OCI-LY1 (cell line): ENCODE measurements around the gene CHRM5.

Source experiments
- H2AFZ ChIP-seq: fragments of 200-600 bp; sonication (generic), shearing (Covaris generic); 2 replicates; pipeline ENCODE4 v1.6.0; 2014; ENCODE audit warnings: antibody characterized with exemption, mild to moderate bottlenecking, low read length
- H3F3A ChIP-seq: fragments of 200-600 bp; sonication (generic), shearing (Covaris generic); 2 replicates; pipeline ENCODE4 v1.6.0; 2014; ENCODE audit warnings: mild to moderate bottlenecking, antibody characterized with exemption, low read length, moderate library complexity; ENCODE audit not compliant: insufficient read depth
- H3K27ac ChIP-seq: fragments of 200-600 bp; sonication (generic); 2 replicates; pipeline ENCODE4 v1.5.1; 2014; ENCODE audit warnings: low read length, mixed run types, mild to moderate bottlenecking, low read depth; ENCODE audit not compliant: poor library complexity, severe bottlenecking
- H3K27me3 ChIP-seq: fragments of 200-600 bp; sonication (generic); 2 replicates; pipeline ENCODE4 v1.6.0; 2014; ENCODE audit warnings: antibody characterized with exemption, mild to moderate bottlenecking, low read length, moderate library complexity; ENCODE audit not compliant: insufficient read depth
- H3K36me3 ChIP-seq: fragments of 200-600 bp; sonication (generic); 2 replicates; pipeline ENCODE4 v1.6.1; 2014; ENCODE audit warnings: mild to moderate bottlenecking, antibody characterized with exemption, low read length, moderate library complexity, mixed read lengths; ENCODE audit not compliant: insufficient read depth
- H3K4me1 ChIP-seq: fragments of 200-600 bp; sonication (generic); 2 replicates; pipeline ENCODE4 v1.5.1; 2014; ENCODE audit warnings: mild to moderate bottlenecking, low read length, moderate library complexity; ENCODE audit not compliant: insufficient read depth, severe bottlenecking
- H3K4me2 ChIP-seq: fragments of 200-600 bp; sonication (generic), shearing (Covaris generic); 2 replicates; pipeline ENCODE4 v1.6.1; 2014; ENCODE audit warnings: low read length
- H3K4me3 ChIP-seq: fragments of 200-600 bp; sonication (generic); 2 replicates; pipeline ENCODE4 v1.5.1; 2014; ENCODE audit warnings: low read length, low read depth, mild to moderate bottlenecking, mixed read lengths; ENCODE audit not compliant: poor library complexity, severe bottlenecking
- H3K79me2 ChIP-seq: fragments of 200-600 bp; shearing (Covaris generic); 2 replicates; pipeline ENCODE4 v1.6.1; 2016; ENCODE audit warnings: mixed run types, low read length, mixed read lengths; ENCODE audit not compliant: insufficient read depth
- H3K9ac ChIP-seq: fragments of 200-600 bp; sonication (generic), shearing (Covaris generic); 2 replicates; pipeline ENCODE4 v1.6.1; 2014; ENCODE audit warnings: mild to moderate bottlenecking, low read length, mixed read lengths
- H3K9me2 ChIP-seq: fragments of 200-600 bp; sonication (generic), shearing (Covaris generic); 2 replicates; pipeline ENCODE4 v1.6.1; 2014; ENCODE audit warnings: low read depth, mild to moderate bottlenecking, low read length, mixed read lengths
- H3K9me3 ChIP-seq: fragments of 200-600 bp; shearing (Covaris generic); 2 replicates; pipeline ENCODE4 v1.6.1; 2014; ENCODE audit warnings: low read length, mixed read lengths
- H4K20me1 ChIP-seq: fragments of 200-600 bp; sonication (generic), shearing (Covaris generic); 2 replicates; pipeline ENCODE4 v1.6.0; 2016; ENCODE audit warnings: mild to moderate bottlenecking, low read length; ENCODE audit not compliant: insufficient read depth
- EZH2 ChIP-seq: fragments of 200-600 bp; sonication (generic), shearing (Covaris generic); IDR thresholded peaks from 2 replicates; pipeline ENCODE4 v1.8.0; 2017; ENCODE audit warnings: borderline replicate concordance, mixed run types, mild to moderate bottlenecking, antibody characterized with exemption, low read length, moderate library complexity, mixed read lengths
- TF ChIP-seq, protein P1 (sequence below): fragments of 200-600 bp; sonication (generic), shearing (Covaris generic); IDR thresholded peaks from 2 replicates; pipeline ENCODE4 v1.5.1; 2017; ENCODE audit warnings: mild to moderate bottlenecking, antibody characterized with exemption, low read length, moderate library complexity, mixed read lengths

CHRM5 gene

DNA sequence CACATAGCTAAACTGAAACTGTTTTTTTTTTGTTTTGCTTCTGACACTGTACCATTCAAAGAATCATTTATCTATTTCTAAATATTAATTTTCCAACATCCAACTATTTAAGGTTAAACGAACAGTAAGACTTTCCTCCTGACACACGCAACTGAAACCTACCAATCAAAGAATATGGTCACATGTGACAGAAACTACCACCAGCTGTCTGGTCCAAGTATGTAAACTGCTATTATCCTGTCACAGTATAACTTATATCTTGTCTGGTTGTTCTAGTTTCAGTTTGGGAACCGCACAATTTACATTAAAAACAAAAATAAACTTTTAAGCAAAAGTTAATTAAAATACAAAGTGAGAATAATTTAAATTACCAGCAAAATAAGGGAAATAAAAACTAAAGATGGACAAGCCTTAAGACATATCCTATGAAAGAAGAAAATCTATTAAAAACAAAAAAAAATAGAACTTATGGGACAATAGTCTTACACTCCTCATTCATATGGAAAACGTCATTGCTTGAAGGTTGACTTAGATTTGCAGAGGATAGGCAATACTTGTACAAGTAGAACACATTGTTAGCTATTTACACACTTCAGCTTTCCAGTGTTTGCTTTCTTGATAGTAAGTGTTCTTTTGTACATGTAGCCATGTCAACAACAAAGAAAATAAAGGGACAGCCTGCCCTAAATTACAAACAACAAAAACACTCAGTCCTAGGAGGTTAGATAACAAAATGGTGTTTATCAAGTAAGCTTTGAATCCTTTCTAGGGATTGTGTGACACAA lies 26.8 kb upstream of the CHRM5 start:
- Histone ChIP-seq H3K9ac (no peak overlapping the region), H3K27ac (no peak overlapping the region), H3K27me3 (no peaks in the 10 kb centered on the region), H3K79me2 (no peaks in the 10 kb centered on the region), H3K9me2 (no peaks in the 10 kb centered on the region), H3K4me1 (no peaks in the 10 kb centered on the region), H2AFZ (no peak overlapping the region), H3K9me3 (no peaks in the 10 kb centered on the region), H3K36me3 (no peaks in the 10 kb centered on the region), H3F3A (no peaks in the 10 kb centered on the region), H4K20me1 (no peaks in the 10 kb centered on the region), H3K4me3 (no peak overlapping the region), H3K4me2 (no peak overlapping the region)
- no peak for TF ChIP-seq EZH2
- TF ChIP-seq, protein P1, sequence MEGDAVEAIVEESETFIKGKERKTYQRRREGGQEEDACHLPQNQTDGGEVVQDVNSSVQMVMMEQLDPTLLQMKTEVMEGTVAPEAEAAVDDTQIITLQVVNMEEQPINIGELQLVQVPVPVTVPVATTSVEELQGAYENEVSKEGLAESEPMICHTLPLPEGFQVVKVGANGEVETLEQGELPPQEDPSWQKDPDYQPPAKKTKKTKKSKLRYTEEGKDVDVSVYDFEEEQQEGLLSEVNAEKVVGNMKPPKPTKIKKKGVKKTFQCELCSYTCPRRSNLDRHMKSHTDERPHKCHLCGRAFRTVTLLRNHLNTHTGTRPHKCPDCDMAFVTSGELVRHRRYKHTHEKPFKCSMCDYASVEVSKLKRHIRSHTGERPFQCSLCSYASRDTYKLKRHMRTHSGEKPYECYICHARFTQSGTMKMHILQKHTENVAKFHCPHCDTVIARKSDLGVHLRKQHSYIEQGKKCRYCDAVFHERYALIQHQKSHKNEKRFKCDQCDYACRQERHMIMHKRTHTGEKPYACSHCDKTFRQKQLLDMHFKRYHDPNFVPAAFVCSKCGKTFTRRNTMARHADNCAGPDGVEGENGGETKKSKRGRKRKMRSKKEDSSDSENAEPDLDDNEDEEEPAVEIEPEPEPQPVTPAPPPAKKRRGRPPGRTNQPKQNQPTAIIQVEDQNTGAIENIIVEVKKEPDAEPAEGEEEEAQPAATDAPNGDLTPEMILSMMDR: no peak

DNA sequence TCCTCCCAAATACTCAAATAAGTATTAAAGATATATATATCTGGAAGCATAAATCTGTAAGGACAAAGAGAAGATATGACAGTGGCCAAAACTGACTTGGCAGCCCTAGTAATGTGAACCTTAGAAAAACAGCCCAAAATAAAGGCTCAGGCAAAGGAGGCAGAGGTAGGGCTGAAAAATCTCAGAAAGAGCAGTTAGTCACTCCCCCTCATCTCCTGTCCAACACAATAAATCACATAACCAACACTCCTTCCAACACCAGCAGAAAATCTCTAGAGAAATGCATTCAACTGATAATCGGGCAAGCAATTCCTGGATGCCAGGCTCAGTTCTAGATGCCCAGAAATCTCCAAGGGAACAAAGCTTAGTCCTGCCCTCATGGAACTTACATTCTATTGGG lies 22.1 kb upstream of the CHRM5 start:
- Histone ChIP-seq H3K4me1 (no peaks in the 10 kb centered on the region), H3K9me3 (no peaks in the 10 kb centered on the region), H3F3A (no peaks in the 10 kb centered on the region), H3K79me2 (no peaks in the 10 kb centered on the region), H3K27ac (no peak overlapping the region), H3K36me3 (no peaks in the 10 kb centered on the region), H3K27me3 (no peaks in the 10 kb centered on the region), H2AFZ (no peak overlapping the region), H4K20me1 (no peaks in the 10 kb centered on the region), H3K9me2 (no peaks in the 10 kb centered on the region), H3K4me3 (no peak overlapping the region), H3K4me2 (no peak overlapping the region), H3K9ac (no peak overlapping the region)
- TF ChIP-seq, protein P1: no peak
- no peak for TF ChIP-seq EZH2

GRCh38 chr15:33955945-33956344 lies 12.4 kb upstream of the CHRM5 start:
- no peak overlapping the region for H2AFZ ChIP-seq
- TF ChIP-seq EZH2: no peak
- TF ChIP-seq, protein P1: no peak
- H3F3A ChIP-seq: no peaks in the 10 kb centered on the region
- no peaks in the 10 kb centered on the region for H3K36me3 ChIP-seq
- H3K9me2 ChIP-seq: no peaks in the 10 kb centered on the region
- no peak overlapping the region for H3K4me2 ChIP-seq
- H3K27ac ChIP-seq: no peak overlapping the region
- no peaks in the 10 kb centered on the region for H3K79me2 ChIP-seq
- H3K9me3 ChIP-seq: no peaks in the 10 kb centered on the region
- H3K4me1 ChIP-seq: no peaks in the 10 kb centered on the region
- H4K20me1 ChIP-seq: no peaks in the 10 kb centered on the region
- no peaks in the 10 kb centered on the region for H3K27me3 ChIP-seq
- no peak overlapping the region for H3K9ac ChIP-seq
- no peak overlapping the region for H3K4me3 ChIP-seq
